Activated CD8-positive, alpha-beta memory T cell treated with anti-CD3 and anti-CD28 coated beads, Interleukin-2, amount 50 U/mL, for 4 hours (primary cell): Measurements from ENCODE around the gene GMEB2.
A peak's percentile ranks its signal among the peaks of the same experiment; 100 is the strongest.

Source experiments
- DNase-seq: peaks from one replicate; pipeline ENCODE4 v3.0.0-alpha.2; 2020

Gene GMEB2

GRCh38 chr20:63556873-63557478 lies 69.9 kb downstream of the GMEB2 start:
- no peak for DNase-seq

- DNase-seq = no peak
These were observed 71.1 kb downstream of the GMEB2 start for GRCh38 chr20:63555661-63556381.

- no peak for DNase-seq
These were observed 72.3 kb downstream of the GMEB2 start for GRCh38 chr20:63554361-63555278.

GRCh38 chr20:63553933-63554290 lies 73.0 kb downstream of the GMEB2 start, which contains the start of gene FNDC11:
Gene FNDC11 (plus strand): TSS chr20:63554159. CDS start chr20:63555664, 1,505 bp downstream.
- peak; percentile 61 for DNase-seq

GRCh38 chr20:63553251-63553932 lies 73.5 kb downstream of the GMEB2 start:
- peak; percentile 84 for DNase-seq

- DNase-seq = peak; percentile 48
These were observed 74.2 kb downstream of the GMEB2 start for GRCh38 chr20:63552481-63553249.

GRCh38 chr20:63551068-63551467 lies 75.8 kb downstream of the GMEB2 start:
- no peak for DNase-seq

GRCh38 chr20:63549679-63550282 lies 77.1 kb downstream of the GMEB2 start:
- no peak for DNase-seq

- no peak for DNase-seq
These were observed 77.9 kb downstream of the GMEB2 start for GRCh38 chr20:63549019-63549418.

GRCh38 chr20:63548542-63548941 lies 78.4 kb downstream of the GMEB2 start:
- DNase-seq = no peak

GRCh38 chr20:63547725-63548480 lies 79.0 kb downstream of the GMEB2 start, which contains the start of gene SRMS:
Gene SRMS (minus strand): TSS chr20:63547749. CDS start chr20:63547463, 286 bp downstream.
- DNase-seq = no peak

- no peak for DNase-seq
These were observed 79.8 kb downstream of the GMEB2 start for GRCh38 chr20:63546956-63547724.

GRCh38 chr20:63546256-63546955 lies 80.5 kb downstream of the GMEB2 start:
- DNase-seq = no peak

GRCh38 chr20:63545814-63546213 lies 81.1 kb downstream of the GMEB2 start:
- DNase-seq = no peak

- DNase-seq = no peak
These were observed 81.9 kb downstream of the GMEB2 start for GRCh38 chr20:63544958-63545516.

GRCh38 chr20:63544241-63544957 lies 82.5 kb downstream of the GMEB2 start:
- no peak for DNase-seq

- DNase-seq = no peak
These were observed 83.2 kb downstream of the GMEB2 start for GRCh38 chr20:63543733-63544132.

GRCh38 chr20:63543131-63543530 lies 83.8 kb downstream of the GMEB2 start:
- no peak for DNase-seq
